Fibroblast of lung (primary cell): Measurements from ENCODE around the gene WNT7A.

Experiments used
- CTCF ChIP-seq, 2 donors: IDR thresholded peaks in 1 of 2; conservative IDR thresholded peaks in 1 of 2; 1 replicate in 1 of 2; 2 replicates in 1 of 2; pipeline ENCODE4 v1.5.1; 2011 to 2012; ENCODE audit warnings: low read length in 2 of 2, control low read depth in 1 of 2, inconsistent platforms in 1 of 2, low read depth in 1 of 2, mild to moderate bottlenecking in 1 of 2
- EZH2 ChIP-seq: IDR thresholded peaks from 2 replicates; pipeline ENCODE4 v1.5.1; 2012; ENCODE audit warnings: low read length, control low read depth, mild to moderate bottlenecking; ENCODE audit errors: missing control alignments

- TF ChIP-seq CTCF (conservative IDR thresholded peaks at IDR 0.05 in 1 of 2, IDR thresholded peaks at IDR 0.05 in 1 of 2; ENCODE audit: low read depth in 1 of 2, low read length in 2 of 2) (no peak), EZH2 (no peak)
Observed at GRCh38 chr3:13793451-13793850, 86.4 kb downstream of the WNT7A start.
